HG02623 (cell line): ENCODE measurements around the gene DOLPP1.

Experiments used
- ATAC-seq: cut with Tn5 transposase; IDR thresholded peaks from one replicate; pipeline ENCODE4 v1.9.1; 2021; ENCODE audit warnings: moderate library complexity; ENCODE audit not compliant: unreplicated experiment

Gene DOLPP1

DNA sequence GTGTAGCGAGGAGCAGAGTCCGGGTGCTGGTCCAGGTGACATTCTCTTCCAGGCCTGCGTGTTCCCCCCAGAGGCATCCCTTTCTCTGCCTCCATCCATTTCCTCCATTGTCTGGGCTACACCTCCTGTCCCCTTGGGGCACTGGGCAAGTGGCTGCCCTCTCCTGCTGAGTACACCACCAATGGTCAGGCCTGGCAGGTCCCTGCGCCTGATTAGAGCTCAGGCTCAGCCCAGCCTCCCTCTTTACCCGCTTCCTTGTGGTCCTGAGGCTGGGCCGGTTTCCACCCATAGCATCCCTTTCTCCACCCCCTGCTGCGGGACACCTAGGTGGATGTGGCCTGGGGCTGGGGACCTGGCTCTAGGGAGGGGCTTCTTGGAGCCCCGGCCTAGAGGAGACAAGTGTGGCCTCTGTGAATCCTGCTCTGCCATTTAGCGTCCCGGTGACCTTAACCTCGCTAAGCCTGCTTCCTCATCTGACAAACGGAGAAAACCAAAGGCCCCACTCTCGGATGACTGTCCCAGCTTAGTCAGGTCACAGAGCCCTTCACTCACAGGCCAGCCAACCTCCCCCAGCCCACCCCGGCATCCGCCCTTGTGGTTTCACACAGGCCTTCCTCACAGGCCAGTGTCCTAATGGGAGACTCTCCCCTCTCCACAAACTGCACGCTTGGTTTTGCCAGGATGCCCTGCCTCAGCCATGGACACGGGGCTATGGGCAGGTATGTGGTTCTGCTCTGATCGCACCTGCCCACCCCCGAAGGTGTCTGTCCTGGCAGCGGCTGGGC, 12.9 kb downstream of the DOLPP1 start:
- ATAC-seq = no peak

DNA sequence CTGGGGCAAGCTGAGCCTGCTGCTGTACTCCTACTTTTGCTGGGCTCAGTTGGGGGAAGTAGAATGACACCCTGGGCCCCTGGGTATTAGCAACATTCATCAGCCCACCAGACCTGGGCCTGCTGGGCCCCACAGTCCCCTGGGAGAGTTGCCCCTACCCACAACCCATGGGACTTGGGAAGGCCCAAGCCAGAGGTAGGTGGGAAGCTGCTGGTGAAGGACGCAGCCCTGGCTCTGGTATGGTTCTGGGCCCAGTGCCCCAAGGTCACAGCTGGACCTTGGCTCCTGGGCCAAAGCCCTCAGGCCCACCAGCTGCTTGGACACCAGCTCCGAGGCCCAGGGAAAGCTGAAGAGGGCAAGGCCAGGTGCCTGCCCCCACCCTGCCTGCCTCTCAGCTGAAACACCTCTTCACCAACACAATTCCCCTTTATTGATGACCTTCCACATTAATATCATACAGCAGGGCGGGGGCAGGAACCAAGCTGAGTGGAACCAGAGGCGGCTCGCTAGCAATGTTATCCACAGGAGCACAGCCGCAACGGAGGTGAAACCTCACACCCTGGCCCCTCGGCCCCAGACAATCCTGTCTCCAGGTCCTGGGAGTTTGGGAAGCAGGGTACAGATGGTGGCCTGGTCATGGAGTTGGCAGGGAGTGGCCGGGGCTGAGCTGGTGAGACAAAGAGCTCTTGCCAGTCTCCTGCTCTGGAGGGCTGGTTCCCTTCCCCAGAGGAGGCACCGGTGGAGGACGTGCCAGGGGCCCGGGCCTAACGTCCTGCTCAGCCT, 13.7 kb downstream of the DOLPP1 start:
- no peak for ATAC-seq

DNA sequence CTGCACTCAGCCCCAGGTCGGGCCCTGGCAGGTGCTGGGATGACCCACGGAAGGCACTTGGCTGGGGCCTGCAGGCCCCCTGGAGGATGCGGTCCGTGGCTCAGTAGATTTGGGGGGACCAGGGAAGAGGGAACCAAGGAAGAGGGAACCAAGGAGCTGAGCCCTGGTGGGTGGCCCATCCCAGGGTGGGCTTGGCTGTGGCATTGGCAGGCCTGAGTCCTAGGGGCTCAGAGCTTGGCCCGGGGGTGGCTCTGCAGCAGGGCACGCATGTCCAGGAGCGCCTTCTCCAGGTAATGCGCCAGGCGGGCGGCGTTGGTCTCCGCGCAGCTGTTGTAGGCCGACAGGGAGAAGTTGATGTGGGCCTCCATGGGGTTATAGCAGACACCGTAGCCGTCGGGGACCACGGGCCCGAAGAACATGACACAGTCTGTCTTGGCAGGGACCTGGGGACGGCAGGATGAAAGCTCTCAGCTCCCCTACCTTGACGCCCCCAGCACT, 14.3 kb downstream of the DOLPP1 start:
- ATAC-seq = no peak

DNA sequence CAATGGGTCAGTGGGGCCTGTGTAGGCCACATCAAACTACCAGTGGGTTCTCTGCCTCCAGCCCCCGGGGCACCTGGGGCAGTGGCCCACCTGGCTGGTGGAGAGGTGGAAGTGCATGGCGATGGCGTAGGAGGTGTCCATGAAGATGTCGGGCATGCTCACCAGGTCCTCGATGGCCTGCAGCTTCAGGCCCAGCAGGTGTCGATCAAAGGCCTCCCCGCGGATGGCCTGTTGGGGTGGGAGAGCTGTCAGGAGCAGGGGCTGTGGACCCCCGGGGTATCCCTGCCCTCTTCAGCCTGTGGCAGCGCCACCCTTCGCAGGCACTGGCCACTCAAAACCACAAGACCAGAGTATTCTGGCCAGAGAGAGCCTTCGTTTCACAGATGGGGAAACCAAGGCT, 15.0 kb downstream of the DOLPP1 start:
- ATAC-seq = no peak

- no peak for ATAC-seq
Observed at GRCh38 chr9:129097671-129098306, 16.9 kb downstream of the DOLPP1 start.

- no peak for ATAC-seq
Observed at GRCh38 chr9:129098328-129098727, 17.4 kb downstream of the DOLPP1 start.

DNA sequence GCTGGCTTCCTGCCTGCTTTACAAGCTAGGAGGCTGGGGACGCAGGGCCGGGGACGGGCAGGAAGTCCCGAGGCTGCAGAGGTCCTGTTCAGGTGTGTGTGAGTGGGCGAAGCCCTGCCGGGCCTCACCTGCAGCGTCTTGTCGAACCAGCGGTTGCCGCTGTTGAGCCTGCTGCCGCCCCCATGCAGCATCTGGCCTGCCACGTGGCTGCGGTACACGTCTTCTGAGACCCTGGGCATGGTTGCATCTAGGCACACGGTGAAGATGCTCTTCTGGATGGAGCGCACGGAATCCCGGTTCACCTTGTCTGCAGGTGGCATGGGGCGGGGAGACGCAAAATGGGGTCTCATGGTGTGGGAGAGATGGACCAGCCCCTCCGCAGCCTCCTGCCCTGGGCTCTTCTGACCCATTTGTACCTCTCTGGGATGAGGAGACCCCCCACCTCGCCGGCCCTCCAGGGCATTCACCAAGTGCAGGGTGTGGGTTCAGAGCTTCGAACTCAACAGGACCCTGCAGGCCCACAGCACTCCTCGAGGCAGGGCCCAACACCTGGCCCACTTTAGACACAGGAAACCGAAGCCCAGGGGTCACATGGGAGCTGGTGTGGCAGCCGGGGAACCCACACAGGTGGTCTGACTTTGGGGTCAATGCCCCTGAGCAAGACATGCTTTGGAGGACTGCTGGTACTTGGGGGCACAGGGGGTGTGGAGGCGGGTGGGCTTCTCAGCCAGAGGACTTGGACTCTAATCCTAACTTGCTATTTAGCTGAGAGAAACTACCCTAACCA, 19.7 kb downstream of the DOLPP1 start:
- no peak for ATAC-seq

DNA sequence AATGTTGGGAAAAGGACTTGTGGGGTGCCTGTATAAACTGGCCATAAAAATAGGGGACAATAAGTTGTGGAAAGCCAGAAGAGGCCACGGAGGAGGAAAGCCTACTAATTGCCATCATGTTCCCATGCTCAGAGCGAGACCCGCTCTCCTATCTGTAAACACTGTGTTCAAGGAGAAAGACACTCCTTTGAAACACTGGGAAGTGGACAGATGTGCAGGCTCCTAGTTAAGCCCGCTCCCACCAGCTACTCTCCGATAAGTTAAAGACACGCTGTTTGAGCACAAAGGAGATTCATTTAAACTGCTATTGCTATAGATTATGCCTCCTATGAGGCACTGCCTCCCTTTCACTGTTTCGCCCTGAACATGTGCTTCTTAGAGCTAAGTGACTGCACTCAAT, 20.4 kb downstream of the DOLPP1 start:
- ATAC-seq = no peak

DNA sequence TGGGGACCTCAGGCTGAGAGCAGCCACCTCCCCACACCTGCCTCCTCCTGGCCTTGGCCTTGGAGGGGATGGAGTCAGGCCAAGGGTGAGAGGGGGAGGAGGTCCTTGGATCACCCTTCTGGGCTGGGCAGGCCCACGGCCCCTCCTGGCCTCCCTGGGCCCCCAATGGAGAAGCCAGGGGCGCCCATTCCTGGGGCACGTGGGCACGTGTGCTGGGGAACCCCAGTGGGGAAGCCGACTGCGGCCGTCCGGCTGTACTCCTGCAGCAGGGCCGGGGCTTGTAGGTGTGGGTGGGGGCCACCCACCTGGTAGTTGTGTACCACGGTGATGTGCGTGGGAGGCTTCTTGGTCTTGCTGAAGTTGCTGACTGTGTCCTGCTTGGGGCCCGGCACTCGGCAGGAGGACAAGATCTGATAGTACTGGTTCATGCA, 21.2 kb downstream of the DOLPP1 start:
- ATAC-seq = no peak

DNA sequence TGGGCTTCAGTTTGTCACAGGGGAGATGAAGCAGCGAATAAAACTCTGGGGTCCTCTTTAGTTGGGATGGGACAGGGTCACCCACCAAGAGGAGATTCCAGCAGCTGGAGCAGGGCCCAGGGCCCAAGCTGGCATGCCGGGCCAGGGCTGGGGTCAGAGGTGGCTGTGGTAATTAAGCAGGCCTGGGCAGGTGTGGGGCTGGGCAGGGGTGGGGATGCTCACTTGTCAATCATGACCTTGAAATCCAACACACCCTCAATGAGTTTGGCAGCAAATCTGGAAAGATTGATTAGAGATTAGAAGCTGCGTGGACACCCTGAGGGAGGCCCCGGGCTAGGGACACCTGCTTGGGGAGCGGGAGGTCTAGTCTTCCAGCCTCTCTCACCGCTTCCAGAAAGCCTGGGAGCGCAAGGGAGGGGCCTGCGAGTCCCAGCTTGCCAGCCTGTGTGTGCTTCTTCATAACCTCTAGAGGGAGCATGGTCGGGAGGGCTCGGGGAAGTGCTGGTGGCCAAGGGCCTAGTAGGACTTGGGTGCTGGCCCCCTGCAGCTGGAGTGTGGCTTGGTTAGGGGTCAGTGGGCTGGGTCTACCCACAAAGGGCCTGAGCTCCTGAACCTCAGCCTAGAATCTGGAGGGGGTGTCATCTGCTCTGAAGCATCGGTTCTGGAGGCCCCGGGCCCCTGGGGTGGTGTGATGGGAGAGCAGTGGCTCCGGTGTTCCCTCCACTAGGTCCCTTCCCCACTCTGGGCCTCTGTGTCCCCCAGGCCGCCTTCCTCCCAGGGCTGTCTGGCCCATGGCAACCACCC, 22.1 kb downstream of the DOLPP1 start:
- no peak for ATAC-seq

GRCh38 chr9:129103595-129103965, 22.7 kb downstream of the DOLPP1 start:
- no peak for ATAC-seq

DNA sequence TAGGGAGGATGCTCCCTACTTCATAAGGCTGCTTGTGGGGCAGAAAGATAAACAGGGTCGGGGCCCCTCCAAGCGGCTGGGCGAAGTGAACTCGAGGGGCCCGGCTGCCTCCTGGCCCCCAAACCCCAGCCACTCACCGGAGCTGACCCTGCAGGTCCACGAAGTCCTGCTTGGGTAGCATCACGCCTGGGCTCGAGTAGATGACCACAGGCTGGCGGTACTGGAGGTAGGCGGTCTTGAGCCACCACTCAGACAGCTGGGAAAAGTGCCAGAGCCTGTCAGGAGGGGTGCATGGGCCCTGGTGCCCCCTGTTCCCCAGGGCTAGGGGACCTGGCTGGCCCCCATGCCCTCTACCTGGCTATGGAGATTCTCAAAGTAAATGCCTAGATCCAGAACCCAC, 23.1 kb downstream of the DOLPP1 start:
- ATAC-seq = no peak

- ATAC-seq = no peak
Observed at GRCh38 chr9:129105857-129106694, 25.2 kb downstream of the DOLPP1 start.

DNA sequence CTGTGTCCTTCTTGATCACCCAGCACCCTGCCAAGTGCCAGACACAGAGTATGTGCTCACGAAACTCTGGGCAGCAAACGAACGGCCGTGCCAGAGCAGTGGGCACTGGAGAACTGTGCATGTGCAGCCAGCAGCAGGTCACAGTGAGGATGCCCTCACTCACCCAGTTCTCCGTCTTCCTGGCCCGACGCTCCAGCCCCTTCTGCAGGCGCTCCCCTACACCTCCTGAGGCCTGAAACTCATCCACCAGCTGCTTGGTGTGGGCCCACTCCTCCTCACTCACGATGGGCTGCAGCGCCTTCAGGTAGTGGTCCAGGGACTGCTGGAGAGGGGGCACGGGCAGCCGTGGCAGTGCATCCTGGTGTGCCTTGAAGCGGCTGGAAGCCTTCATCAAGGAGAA, 26.7 kb downstream of the DOLPP1 start:
- no peak for ATAC-seq

GRCh38 chr9:129108083-129108804, 27.3 kb downstream of the DOLPP1 start:
- ATAC-seq = no peak

DNA sequence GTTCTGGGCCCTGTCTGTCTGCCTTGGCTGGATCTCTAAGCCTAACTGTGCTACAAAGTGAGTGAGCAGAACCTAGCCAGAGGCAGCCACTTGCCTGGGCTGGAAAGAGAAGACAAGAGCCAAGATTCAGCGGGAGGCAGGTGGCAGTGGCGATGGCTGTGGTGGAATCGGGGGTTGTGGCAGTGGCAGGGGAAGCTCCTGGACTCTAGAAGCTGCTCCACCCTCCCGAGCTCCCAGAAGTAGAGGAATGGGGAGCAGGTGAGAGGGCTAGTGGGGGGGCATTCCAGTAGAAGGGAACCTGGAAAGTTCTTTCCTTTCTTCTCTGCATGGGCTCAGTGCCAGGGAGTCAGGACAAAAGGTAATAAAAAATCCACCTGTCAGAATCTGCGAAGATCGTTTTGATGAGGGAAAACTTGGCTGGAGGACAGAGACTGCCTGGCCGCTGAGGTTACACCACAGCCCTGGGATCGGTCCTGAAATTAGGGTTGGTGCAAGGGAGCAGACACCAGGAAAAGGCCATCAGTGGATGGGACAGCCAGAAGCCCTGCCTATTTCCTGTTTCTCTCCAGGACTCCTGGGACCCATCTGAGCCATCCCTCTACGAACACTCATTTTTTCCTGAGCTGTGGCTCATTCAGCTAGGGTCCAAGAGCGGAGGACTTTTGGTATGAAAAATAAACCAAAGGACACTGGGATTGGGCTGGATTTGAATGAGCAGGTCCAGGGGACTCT, 28.1 kb downstream of the DOLPP1 start:
- no peak for ATAC-seq

DNA sequence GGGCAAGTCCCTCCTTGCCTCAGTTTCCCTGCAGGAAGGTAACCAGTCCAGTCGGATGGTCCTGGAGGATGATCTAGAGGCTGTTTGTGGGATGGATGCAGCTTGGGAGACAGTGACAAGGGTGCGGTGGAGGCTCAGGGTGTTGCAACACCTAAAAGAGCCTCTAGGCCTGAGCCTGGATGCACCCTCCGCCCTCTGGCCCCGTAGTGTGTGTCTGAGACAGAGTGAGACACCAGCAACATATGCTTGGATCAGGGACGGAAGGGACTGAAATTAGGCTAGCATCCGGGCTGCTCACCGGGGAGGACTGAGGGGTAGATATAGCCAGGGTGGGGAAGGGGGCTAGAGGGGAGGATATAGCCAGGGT, 28.6 kb downstream of the DOLPP1 start:
- no peak for ATAC-seq
